ENCODE measurements around the gene KCNT2.

DNA sequence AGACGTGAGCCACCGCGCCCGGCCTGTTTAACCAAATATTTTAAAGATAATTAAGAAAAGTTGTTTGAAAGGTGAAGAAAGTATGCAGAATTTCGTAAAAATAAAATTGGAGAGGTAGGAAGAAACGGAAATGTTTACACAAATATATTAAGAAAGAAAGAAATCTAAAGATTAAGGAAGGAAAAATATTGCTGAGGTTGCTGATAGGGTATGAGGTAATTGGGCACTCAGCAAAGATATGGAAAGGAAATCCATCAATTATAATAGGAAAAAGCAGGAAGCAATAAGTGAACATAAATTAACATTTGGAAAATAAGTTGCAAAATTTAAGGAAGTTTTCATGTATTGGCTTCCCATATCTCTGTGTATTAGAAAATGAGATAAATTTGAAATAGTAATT, 225.9 kb downstream of the KCNT2 start:
- TF ChIP-seq, protein P1, sequence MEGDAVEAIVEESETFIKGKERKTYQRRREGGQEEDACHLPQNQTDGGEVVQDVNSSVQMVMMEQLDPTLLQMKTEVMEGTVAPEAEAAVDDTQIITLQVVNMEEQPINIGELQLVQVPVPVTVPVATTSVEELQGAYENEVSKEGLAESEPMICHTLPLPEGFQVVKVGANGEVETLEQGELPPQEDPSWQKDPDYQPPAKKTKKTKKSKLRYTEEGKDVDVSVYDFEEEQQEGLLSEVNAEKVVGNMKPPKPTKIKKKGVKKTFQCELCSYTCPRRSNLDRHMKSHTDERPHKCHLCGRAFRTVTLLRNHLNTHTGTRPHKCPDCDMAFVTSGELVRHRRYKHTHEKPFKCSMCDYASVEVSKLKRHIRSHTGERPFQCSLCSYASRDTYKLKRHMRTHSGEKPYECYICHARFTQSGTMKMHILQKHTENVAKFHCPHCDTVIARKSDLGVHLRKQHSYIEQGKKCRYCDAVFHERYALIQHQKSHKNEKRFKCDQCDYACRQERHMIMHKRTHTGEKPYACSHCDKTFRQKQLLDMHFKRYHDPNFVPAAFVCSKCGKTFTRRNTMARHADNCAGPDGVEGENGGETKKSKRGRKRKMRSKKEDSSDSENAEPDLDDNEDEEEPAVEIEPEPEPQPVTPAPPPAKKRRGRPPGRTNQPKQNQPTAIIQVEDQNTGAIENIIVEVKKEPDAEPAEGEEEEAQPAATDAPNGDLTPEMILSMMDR (IDR thresholded peaks at IDR 0.05; ENCODE audit: low read length): no peak
- no peak for TF ChIP-seq EZH2 (optimal IDR thresholded peaks at IDR 0.05; ENCODE audit: low read depth, low read length)
